Activated CD8-positive, alpha-beta memory T cell treated with anti-CD3 and anti-CD28 coated beads for 24 hours (primary cell): ENCODE measurements around the gene OR8K5.
"Not testable (repeated sequence)": the region's sequence is repeated elsewhere in the genome, so short reads cannot be mapped to it uniquely, and the experiment has no call there.

Experiments
- DNase-seq: peaks from one replicate; pipeline ENCODE4 v3.0.0-alpha.2; 2020

OR8K5 gene

DNA sequence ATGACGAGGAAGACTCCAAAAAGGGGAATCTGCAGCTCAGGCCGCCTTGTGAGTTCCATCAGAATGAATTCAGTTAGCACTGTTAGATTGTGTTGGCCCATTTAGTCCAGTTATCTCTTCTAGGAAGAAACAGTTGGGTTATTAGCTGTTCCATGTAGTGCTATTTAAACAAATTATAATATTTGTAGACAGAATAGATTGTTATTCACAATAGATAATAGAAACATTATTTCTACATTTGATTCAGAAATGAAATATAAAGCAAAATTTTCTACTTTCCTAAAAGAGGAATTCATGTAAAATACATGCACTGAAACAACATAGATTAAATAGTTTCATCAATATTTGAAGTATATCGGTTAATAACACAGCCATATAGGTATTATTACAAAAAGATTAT is at the start of gene OR8K5:
OR8K5 (minus strand) TSS at position 101 of the 400 bp plus-strand sequence; CDS start at position 101, 0 bp downstream.
- DNase-seq: no peak

DNA sequence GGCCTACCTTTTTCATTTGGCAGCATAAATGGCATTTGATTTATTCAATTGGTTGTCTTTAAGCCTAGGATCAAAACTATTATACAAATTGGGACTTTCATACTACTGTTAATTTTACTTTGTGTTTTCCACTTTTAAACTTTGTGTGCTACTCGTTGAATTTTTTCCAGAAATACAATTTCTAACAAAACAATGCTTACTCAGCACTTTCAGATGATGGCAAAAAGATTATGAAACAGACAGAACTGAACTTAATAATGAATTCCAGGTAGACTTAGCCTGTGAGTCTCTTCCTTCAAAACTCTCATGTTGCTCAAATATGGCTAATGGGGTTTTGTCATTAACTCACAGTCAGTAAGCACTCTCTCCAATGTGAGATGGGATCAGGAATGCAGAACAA is 47.7 kb upstream of the OR8K5 start:
- DNase-seq: no peak

DNA sequence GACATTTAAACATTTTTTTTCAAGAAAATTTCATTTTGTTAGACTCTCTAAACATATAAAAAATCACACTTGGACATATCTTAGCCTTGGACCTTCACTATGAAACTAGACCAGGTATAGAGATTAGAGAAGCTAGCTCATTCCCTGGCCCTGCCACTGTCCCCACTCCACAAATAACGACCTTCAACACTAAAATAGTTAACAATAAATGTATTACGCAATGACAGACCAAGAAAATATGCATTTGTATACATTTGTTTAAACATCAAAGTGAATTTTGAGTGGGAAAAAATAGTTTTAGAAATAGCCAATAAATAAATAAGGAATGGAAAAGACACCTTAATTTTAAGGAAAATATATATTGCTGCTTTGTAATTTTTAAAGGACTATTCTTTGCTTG is 37.2 kb upstream of the OR8K5 start:
- DNase-seq: no peak

DNA sequence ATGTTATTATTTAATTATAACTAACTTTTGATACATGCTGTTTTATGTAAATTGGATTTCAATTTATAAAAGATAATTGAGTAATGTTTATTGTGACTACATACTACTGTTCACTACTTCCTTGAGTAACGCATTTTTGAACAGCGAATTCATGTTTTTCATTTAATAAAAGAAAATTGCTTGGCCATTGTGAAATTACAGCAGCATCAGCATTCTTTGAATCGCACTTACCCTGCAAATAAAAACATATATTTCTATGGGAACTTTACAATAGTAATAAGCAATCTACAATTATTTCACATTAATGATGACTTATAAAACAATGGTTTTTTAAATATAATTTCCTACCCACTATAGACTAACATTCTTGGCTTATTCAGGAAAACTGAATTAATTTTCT is 36.6 kb upstream of the OR8K5 start:
- no peak for DNase-seq

- no peak for DNase-seq
These were observed 28.5 kb upstream of the OR8K5 start for GRCh38 chr11:56188602-56189001.

- no peak for DNase-seq
These were observed 23.3 kb upstream of the OR8K5 start for GRCh38 chr11:56183459-56183858.

GRCh38 chr11:56176318-56176717 is 16.2 kb upstream of the OR8K5 start, which contains the start of gene OR5J2:
TSS of gene OR5J2 (plus strand) at chr11:56176618. CDS start at chr11:56176618, 0 bp downstream.
- no peak for DNase-seq

DNA sequence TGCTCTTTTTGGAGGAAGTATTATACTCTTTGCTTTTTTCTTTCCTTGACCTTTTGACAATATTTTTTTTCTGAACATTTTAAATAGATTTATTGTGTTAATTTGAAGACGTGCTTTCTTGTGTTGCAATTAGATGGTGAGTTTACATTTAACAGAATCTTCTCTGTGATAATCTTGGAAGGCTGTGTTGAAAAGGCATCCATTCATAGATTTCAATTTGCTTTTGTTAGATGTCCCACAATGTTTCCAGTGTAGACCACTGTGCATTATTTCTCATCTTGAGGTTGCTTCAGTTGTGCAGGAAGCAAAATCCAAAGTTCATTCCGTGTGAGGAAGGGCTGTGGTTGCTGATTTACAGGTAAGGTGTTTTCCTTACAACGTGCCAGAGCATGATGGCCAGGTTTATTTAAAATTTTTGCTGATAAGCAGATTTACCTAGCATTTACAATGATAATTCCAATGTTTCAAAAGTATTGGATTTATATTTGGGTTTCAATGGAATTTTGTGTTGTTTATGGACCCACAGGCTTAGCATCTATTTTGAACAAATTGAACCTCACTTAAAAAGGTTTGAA is 12.2 kb upstream of the OR8K5 start:
- no peak for DNase-seq

DNA sequence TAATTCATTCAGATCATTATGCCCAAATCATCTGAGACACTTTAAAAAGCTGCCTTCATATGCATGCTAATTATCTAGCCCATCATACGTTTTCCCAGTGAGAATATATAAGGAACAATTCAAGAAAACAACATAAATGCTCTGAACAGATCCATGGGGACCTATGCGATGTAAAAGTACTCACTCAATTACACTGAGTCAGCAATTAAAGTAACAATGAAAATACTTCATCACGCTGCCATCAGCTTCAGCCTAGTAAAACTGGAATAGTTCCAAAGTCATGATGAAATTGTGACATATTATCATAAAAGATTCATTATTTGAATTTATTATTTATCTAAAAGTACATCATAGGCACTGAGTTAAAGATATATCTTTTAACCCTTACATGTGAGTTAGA is 3.7 kb upstream of the OR8K5 start:
- DNase-seq: no peak

- DNase-seq: no peak
These were observed 7.8 kb downstream of the OR8K5 start for GRCh38 chr11:56152333-56152732.

GRCh38 chr11:56151376-56151775 is 8.7 kb downstream of the OR8K5 start:
- DNase-seq: no peak

- DNase-seq: not testable (repeated sequence)
These were observed 16.4 kb downstream of the OR8K5 start for GRCh38 chr11:56143681-56144080.

- DNase-seq: no peak
These were observed 19.9 kb downstream of the OR8K5 start, which contains the start of gene OR8J3 for GRCh38 chr11:56140151-56140661. TSS of gene OR8J3 (minus strand) at chr11:56140201. CDS start at chr11:56137718, 2,483 bp downstream.

GRCh38 chr11:56122073-56122472 is 38.0 kb downstream of the OR8K5 start, which contains the start of gene OR8H3:
TSS of gene OR8H3 (plus strand) at chr11:56122373. CDS start at chr11:56122373, 0 bp downstream.
- DNase-seq: no peak
